HG03565 (cell line): ENCODE data around the gene DPYSL5.
A peak's percentile ranks its signal among the peaks of the same experiment; 100 is the strongest.

Experiments used
- ATAC-seq: cut with Tn5 transposase; IDR thresholded peaks from one replicate; pipeline ENCODE4 v1.9.1; 2021; ENCODE audit warnings: mild to moderate bottlenecking, moderate library complexity; ENCODE audit not compliant: unreplicated experiment

The DPYSL5 gene

DNA sequence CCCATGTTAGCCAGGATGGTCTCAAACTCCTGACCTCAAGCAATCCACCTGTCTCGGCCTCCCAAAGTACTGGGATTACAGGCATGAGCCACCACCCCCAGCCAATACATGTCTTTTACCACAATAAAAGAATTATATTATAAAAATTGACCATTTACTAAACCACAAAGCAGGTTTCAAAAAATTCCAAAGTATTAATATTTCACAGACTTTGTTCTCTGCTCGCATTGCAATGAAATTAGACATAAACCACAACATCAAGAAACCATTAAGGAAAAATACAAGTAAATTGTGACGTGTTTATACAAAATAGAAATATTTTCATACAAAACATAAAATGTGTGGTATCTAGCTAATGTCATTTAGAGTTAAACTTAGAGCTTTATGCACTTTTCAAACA, 109.1 kb downstream of the DPYSL5 start:
- no peak for ATAC-seq

DNA sequence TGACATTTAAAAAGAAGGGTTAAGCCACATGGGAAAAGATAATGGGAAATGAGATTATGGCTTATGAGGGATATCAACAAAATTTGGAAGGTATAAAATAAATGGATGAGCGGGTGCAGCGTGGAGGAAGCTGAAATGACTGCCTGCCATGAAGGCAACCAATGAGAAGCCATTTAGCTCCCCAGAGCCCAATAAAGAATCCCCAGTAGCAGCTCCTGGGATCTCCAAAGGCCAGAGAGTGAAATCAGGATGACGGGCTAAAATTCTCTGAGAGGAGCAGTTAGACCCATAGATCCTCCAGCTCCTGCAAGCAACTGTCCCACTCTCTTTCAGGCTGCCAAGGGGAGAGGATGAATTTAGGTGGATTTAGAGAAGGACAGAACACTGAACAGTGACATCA, 109.6 kb downstream of the DPYSL5 start:
- ATAC-seq = no peak

DNA sequence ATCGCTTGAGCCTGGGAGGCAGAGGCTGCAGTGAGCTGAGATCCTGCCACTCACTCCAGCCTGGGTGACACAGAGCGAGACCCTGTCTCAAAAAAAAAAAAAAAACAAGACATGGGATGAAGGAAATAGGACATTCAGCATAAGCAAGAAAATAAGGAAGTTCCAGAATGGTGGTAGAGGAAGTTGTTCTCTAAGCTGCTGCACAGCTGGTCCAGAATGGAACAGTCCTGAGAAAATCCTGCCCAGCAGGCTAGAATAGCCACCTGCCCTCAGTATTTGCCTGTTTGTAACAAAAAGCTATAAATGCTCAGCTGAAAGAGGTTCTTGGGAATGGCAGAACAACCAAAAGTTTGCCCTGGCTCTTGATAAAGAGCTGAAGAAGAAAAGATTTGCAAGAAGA, 111.4 kb downstream of the DPYSL5 start:
- ATAC-seq = no peak

DNA sequence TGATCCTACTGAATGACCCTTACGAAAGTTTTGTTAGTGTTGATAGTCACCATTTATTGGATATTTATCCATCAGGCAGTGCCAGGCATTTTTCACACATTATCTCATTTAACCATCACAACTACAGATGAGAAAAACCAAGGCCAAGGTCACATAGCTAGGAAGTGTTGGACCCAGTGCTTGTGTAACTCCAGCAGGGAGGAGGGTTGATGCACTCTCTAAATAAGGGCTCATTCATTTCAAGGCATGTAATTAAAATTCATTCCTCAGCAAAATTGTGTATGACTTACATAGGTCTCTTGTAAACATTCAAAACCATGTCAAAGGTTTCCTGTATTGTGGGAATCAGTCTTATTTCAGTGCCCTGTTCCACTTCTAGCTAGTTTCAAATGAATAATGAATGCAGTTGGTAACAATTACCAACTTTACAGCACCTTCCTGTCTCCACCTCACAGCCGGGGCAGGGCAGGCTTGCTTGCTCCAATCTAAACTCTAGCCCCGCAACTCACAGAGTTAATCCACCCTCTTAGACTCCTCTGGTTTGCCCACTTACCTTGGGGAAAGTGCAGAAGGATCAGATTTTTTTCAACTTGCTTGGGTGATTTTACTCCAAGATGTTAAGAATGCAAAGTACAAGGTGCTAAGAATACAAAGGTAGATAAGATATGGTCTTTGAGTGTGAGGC, 116.7 kb downstream of the DPYSL5 start:
- no peak for ATAC-seq

DNA sequence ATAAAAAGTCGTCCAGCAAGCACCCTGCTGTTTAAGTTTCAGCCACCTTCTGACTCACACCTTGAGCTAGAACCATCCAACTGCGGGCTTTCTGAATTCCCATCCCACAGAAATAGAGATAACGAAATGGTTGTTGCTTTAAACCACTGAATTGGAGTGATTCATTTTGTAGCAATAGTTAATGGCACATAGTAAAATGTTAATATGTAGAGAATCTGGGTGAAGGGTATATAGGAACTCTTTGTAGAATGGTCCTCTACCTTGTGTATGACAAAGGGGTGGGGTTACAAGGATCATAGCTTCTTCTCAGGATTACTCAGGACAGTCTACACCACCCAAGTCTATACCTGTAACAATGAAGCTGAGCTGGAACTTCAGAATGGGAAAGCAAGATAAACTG, 120.1 kb downstream of the DPYSL5 start:
- no peak for ATAC-seq

DNA sequence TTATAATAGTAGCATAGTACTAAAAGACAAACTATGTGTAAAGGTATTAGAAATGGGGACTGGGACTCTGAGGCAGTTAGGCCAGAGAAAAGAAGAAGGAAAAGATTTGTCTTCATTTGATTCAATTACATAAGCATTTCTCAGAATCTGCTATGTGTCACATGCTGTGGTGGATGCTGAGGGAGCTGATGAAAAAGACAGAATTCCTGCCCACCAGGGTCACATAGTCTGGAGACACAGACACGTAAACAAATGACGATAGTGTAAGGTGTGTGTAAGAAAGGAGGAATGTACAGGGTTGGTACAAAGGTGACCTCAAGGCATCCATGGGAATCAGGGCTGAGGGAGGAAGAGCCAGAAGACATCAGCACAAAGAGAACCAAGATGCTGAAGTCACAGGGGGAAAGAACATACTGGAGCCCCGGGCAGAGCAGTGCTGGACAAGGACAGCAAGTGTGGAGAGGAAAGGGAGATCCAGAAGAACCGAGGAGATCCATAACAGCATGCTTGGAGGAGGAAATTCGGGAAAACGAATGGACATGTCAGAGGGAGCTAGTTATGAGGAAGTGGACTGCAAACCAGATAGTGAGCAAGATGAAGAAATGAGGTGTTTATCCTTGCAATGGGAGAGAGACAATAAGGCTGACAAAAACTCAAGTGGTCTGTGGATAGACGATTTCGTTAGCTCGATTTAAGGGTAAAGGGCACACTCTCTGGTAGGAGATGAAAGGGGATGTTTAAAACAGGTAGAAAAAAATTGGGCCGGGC, 121.3 kb downstream of the DPYSL5 start:
- no peak for ATAC-seq

DNA sequence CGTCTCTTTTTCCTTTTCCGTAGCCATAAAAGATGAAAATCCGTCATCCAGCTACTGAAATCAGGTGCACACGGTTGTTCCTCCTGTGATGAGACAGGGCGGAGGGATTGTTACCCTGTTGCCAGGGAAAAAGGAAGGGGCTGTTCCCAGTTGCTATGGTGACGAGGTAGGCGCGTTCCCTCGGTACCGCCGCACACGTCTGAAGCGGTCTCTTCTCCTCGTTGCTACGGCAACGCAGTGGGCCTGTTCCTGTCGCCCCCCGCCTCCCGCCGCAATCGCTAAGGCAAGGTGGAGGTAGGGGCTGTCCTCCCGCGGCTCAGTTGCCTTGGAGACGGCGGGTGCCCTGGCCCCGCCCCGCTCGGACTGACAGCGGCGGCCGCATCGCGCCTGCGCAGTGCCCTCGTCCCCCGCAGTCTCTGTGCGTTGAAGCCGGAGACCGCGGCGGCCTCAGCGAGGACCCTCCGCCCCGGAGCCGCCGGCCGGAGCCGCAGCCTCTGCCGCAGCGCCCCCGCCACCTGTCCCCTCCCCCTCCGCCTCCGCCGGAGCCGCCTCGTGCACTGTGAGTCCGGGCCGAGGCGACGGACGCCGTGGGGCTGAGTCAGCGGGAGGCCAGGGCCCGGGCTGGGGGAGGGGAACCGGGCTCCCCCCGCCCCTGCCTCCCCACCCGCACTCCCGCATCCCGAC, 122.5 kb downstream of the DPYSL5 start, which contains the start of gene MAPRE3:
MAPRE3 (plus strand) TSS at position 394 of the 684 bp plus-strand sequence. CDS start 51,582 bp downstream, outside the sequence.
- ATAC-seq = peak; percentile 71

DNA sequence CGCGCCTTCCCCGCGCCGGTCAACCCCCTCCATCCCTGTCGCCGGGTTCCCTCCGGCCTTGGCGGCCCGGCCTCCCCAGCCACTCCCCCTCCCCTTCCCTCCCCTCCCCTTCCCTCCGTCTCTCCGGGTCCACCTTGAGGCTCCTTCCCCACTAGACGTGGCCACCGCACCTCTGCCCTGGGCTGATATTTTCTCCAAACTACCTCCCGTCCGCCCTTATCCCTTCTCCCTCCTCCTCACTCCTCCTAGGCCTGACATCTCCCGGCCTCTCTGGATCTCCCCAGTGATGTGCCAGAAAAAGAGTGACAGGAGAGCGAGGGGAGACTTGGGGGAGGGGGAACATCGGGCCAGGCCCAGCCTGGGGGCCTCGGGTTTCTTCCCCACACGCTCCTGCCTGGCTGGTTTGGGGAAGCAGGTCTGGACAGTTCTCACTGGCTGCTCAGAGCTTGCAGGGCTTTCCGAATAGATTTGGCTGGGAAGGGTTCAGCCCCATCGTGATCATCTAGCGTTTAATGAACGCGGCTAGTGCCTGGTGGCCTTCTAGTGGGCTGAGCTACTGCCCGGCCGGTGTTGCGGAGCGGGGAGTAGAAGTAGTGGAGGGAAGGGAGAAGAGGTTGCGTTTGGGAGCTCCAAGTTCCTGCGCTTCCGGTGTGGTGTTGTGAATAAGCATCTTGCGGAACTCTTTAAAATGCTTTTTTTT, 123.1 kb downstream of the DPYSL5 start:
- no peak for ATAC-seq

DNA sequence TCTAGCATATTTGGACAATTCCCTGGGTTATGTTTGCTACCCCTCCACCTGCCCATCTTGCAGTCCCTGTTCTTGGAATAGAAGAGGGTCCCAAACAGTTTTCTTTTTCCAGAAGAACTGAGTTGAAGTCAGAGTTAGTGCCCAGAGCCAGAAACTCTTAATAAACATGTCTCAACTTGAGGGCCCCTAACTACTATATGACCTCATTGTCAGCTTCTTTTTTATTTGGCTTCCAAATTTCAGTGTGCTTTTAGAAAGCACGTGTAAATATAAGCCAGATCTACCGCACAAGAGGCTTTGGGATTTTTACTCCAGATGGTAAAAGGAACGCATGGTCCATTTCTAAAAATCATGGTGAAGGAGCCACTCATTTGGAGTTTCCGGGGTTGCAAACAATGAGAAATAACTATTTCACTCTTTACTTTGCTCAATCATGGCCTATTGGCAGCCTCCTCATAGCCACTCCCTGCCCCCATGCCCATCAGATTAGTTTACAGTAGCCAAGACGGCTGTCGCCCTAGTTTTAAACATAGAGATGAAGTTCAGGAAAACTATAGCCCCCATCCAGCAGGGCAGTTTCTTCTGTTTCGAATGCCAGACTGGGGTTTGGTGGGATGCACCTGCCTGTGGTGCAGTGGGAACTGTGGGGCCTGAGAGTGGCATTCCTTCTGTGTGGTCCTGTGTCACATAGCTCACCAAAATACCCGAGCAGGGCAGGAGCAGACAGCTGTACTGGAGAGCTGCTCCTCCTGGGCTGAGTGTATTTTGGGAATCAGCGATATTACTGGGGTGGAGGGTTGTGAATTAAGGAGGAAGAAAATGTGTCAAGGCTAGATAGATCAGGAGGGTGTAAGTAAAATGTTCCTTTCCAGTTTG, 124.2 kb downstream of the DPYSL5 start:
- no peak for ATAC-seq

DNA sequence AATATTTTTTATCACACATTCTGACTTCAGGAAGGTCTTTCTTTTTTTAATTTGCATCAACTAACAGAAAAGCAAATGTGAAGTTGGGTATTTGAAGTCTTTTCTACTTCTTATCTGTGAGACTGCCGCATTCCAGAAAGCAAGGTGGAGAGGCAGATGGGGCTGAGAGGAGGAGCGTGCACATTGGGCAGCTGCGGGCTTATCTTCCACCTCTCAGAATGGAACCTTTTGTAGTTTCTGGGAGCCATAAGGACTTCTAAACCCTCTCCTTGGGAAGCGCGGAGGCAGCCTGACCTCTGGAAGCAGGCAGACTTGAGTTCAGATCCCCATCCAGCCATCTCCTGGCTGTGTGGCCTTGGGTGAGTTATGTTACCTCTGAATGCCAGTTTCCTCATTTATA, 126.4 kb downstream of the DPYSL5 start:
- ATAC-seq = no peak

DNA sequence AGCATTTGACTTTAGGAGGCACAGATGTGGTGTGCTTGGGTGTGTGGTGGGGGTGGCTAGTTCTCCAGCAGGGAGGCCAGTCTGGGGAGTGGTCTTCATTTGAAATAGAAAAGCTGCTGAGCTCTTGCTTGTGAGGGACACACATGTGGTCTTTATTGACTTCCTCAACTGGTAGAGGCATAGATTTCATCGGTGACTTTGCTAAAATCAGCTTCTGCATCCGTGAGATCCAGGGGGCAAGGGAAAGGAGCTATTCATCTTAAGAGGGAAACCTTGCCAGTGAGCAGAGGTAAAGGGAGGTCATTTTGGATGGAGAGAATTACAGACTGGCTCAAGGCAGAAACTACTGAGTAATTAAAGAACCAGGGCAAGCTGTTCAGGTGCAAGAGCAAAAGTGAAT, 127.2 kb downstream of the DPYSL5 start:
- no peak for ATAC-seq

DNA sequence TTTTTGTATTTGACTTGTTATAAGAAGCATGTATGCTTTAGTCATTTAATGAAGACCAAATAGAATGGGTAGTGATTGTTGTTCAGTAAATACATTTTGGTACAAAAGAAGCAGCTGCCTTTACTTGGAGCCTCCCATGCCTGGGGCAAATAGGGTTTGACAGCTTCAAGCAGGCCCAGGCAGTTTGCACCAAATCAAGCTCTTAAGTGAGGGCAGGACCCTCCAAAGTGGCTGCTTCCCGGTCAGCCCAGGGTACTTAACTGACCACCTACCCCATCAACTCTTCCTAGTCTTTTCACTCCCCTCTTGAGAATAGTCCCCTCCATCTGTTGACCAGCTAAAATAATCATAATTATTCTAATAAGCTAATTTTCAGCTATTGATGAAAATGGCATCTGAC, 127.7 kb downstream of the DPYSL5 start:
- ATAC-seq = no peak

DNA sequence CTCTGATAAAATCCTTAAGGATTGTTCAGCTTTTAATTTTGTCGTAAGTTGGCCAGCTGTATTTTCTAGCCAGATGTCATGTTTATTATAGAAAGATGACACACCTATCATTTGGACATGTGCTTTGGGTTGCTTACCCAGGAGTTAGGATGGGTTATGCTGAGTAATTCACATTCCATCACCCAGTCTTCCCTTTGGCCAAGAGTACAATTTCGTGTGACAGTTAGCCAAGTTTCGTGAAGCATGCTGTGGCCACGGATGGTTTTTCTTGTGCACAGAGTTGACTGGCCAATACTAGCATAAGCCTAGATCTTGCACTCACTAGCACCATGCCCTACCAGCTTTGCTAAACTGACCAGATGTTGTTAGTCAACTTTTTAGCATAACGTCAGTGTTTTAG, 128.3 kb downstream of the DPYSL5 start:
- ATAC-seq = no peak

DNA sequence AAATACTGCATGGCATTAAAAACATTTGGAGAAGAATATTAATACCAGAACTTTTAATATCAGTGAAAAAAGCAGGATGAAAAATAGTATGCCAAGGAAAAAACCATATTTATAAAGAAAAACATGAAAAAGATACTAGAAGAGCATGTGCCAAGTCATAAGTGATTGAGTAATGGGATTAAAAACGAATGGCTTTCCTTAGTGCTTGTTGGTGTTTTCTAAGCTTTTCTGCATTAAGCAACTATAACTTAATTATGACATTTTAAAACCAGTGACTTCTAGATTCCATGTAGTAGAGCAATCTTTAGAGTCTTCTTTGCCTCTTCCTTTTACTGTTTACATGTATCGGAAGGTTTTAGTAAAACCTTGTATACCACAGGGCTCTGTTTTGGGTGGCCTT, 129.1 kb downstream of the DPYSL5 start:
- no peak for ATAC-seq

DNA sequence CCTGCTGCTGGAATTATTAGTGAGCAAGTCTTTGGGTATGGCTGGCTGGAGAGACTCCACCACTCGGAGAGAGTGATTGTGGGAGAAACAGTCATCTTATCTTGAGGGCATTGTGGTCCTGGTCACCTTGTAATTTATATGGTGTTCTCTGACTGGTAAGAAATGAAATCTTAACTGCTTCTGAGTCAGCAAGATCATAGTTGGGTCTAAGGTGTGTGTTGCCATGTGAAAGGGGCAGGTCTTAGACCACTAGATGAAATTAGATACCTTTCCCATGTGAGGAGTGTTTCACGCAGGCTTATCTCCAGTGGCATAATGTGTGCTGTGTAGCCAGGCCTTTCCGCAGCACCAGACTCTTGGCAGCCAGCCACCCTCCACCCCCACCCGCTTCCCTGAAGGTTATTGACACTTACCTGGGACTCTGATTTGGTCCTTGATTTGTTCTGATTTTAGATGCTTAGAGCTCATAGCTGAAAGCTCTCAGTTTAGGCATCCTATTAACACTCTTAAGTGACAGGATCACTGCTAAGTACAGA, 130.2 kb downstream of the DPYSL5 start:
- no peak for ATAC-seq

DNA sequence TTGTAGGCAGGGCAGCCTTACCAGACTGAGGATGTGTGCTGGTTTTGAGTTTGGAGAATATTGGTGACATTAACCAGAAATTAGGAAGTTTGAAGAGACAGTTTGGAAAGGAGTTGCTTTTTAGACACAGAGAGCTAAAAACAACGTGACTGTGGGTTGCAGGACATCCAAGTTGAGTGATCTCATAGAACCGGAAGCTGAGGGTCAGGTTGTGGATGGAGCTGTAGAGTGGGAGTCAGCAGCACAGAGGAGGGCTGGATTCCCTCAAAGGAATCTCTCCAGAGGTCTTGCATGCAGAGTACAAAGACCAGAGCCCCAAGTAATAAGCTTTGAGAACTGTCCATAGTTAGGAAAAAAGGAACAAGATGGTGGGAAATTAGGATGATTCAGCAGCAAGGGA, 131.8 kb downstream of the DPYSL5 start:
- ATAC-seq = no peak

DNA sequence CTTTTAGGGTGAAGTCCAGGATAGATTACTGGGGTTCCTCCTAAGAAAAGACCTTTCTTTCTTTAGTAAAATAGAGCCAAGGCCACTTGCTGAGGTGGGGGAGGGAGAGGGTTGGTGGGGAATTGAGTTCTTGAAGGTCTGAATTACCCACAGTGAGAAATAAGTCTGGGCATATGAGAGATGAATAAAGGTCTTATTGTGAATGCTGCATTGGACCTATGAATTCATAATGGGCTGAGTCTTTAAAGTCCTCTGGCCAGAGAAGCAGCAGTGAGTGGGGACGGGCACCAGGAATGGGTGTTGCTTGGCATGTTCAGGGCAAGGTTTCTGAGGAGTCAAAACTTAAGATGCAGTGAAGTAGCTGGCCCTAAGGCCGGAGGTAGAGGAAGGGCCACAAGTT, 133.0 kb downstream of the DPYSL5 start:
- no peak for ATAC-seq

DNA sequence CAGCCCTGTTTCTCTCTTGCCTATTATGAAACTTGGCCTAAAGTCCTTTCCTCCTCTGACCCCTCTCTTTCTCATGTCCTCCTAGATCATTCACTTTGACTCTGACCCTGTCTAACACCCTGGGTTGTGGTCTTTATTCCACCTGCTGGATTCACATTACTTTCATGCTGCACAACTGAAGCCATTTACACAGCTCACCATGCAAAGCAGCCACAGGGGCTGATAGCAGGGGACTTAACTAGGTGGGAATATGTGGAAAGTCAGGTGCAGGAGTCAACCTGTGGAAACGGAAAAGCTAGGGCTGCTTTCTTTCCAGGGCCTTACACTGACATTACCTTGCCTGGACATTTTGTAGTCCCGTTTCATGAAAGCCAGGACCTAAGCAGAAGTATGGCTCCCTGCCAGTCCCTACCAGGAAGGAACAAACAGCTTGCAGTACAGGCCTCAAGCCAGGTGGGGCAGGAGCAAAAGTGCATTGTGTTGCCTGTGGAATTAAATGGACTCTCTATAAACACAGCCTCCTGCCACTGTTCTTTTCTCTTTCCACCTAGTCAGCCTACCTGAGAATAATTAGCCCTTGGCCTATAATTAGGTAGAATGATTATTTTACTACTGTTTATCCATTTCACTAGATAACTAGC, 134.3 kb downstream of the DPYSL5 start:
- no peak for ATAC-seq

DNA sequence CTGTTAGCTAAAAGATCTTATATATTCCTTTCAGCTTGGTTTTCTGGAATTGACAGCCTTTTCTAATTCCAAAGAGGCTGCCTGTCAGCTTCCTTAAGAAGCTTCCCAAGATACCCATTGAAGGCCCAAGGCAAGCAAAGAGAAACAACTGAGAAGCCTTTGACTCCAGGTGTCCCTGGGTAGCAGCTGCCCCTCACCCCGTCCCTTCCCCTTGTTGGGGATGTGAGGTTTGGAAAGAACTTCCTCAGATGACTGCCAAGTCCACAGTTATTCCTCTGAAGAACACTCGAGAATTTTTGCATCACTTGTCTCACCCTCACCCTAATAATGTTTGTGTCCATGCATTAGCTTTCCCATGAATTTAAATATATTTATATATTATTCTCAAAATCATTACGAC, 135.8 kb downstream of the DPYSL5 start:
- no peak for ATAC-seq

DNA sequence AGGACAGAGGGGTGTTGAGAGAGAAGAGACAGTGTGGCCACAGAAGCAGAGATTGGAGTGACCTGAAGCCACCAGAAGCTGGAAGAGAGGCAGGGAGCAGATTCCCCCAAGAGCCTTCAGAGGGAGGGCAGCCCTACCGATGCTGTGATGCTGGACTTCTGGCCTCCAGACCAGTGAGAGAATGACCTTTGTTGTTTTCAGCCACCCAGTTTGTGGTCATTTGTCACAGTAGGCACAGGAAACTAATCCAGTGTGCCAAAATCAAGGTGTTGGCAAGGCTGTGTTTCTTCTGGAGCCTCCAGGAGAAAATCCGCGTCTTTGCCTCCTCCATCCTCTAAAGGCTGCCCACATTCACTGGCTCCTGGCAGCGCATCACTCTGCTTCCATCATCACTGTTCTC, 137.9 kb downstream of the DPYSL5 start:
- ATAC-seq = no peak
